ENCODE data around the gene ILK.

ILK gene

GRCh38 chr11:6617315-6617781 lies 13.8 kb downstream of the ILK start:
- FAIRE-seq (no peak), DNase-seq (ENCODE audit: extremely low spot score, insufficient read length, low read depth) (no peak)

GRCh38 chr11:6618117-6619003 lies 14.8 kb downstream of the ILK start:
- FAIRE-seq: peak; percentile 82

GRCh38 chr11:6619004-6619745 lies 15.6 kb downstream of the ILK start, which contains the start of gene TPP1:
Gene TPP1, minus strand, starts transcription at chr11:6619422. Its CDS starts 22 bp downstream, at chr11:6619400.
- peak; percentile 100 for FAIRE-seq
- DNase-seq (ENCODE audit: extremely low spot score, insufficient read length, low read depth): peak; percentile 95

More at GRCh38 chr11:6618117-6619003, 14.8 kb downstream of the ILK start:
- no peak for DNase-seq (ENCODE audit: extremely low spot score, insufficient read length, low read depth)

GRCh38 chr11:6620636-6621035 lies 17.1 kb downstream of the ILK start:
- FAIRE-seq (no peak), DNase-seq (ENCODE audit: extremely low spot score, insufficient read length, low read depth) (no peak)

GRCh38 chr11:6621711-6622211 lies 18.2 kb downstream of the ILK start:
- DNase-seq (ENCODE audit: extremely low spot score, insufficient read length, low read depth) (no peak), FAIRE-seq (no peak)

- DNase-seq (ENCODE audit: extremely low spot score, insufficient read length, low read depth) (no peak), FAIRE-seq (no peak)
Measured at GRCh38 chr11:6622261-6623171, 18.9 kb downstream of the ILK start.

GRCh38 chr11:6623391-6624363 lies 20.1 kb downstream of the ILK start:
- no peak for DNase-seq (ENCODE audit: extremely low spot score, insufficient read length, low read depth)
- FAIRE-seq: no peak

- no peak for FAIRE-seq
- DNase-seq (ENCODE audit: extremely low spot score, insufficient read length, low read depth): no peak
Measured at GRCh38 chr11:6625156-6625831, 21.7 kb downstream of the ILK start.

- no peak for FAIRE-seq
Measured at GRCh38 chr11:6625832-6626420, 22.4 kb downstream of the ILK start.

GRCh38 chr11:6626971-6627761 lies 23.6 kb downstream of the ILK start:
- DNase-seq (ENCODE audit: extremely low spot score, insufficient read length, low read depth) (no peak), FAIRE-seq (no peak)

More at GRCh38 chr11:6625832-6626420, 22.4 kb downstream of the ILK start:
- no peak for DNase-seq (ENCODE audit: extremely low spot score, insufficient read length, low read depth)

GRCh38 chr11:6627762-6628241 lies 24.2 kb downstream of the ILK start:
- DNase-seq (ENCODE audit: extremely low spot score, insufficient read length, low read depth) (no peak), FAIRE-seq (peak; percentile 81)

GRCh38 chr11:6628526-6628925 lies 25.0 kb downstream of the ILK start:
- DNase-seq (ENCODE audit: extremely low spot score, insufficient read length, low read depth) (no peak), FAIRE-seq (no peak)

- DNase-seq (ENCODE audit: extremely low spot score, insufficient read length, low read depth) (no peak), FAIRE-seq (no peak)
Measured at GRCh38 chr11:6629573-6629891, 26.0 kb downstream of the ILK start.

- FAIRE-seq: no peak
- DNase-seq (ENCODE audit: extremely low spot score, insufficient read length, low read depth): no peak
Measured at GRCh38 chr11:6629892-6630631, 26.5 kb downstream of the ILK start.

- FAIRE-seq (no peak), DNase-seq (ENCODE audit: extremely low spot score, insufficient read length, low read depth) (no peak)
Measured at GRCh38 chr11:6630632-6631291, 27.2 kb downstream of the ILK start.

Data from GM18507 (cell line).